LNCaP clone FGC (cell line): ENCODE results near the gene TUBGCP5.
"Not testable (repeated sequence)": the region's sequence is repeated elsewhere in the genome, so short reads cannot be mapped to it uniquely, and the experiment has no call there.

Experiments used
- DNase-seq: peaks from one replicate; pipeline ENCODE4 v3.0.0-alpha.2; 2011; ENCODE audit warnings: low read depth
- H3K4me3 ChIP-seq: 2 replicates; pipeline ENCODE4 v1.5.1; 2011; ENCODE audit warnings: mild to moderate bottlenecking, low read depth, low read length, control low read depth
- TF ChIP-seq, protein P1 (sequence below): IDR thresholded peaks from 2 replicates; pipeline ENCODE4 v1.5.1; 2012; ENCODE audit warnings: mild to moderate bottlenecking; ENCODE audit not compliant: control insufficient read depth, insufficient read depth; ENCODE audit errors: extremely low read depth

TUBGCP5 gene

DNA sequence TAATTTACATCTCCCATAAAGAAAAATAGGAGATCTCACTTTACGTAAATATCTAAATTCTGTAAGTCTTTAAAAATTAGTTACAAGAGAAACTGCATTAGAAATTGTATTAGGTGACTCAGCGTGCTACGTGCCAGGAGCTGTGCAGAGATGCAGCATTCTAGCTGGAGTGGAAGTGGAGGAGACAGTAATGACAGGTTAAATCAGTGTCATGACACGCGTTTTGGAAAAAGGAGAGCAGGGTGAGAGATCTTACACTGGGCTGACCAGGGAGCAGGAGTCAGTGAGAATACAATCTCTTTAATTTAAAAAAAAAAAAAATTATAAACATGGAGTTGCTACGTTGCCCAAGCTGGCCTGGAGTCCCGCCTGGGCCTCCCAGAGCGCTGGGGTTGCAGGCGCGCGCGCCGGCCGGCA, 635 bp downstream of the TUBGCP5 start:
- TF ChIP-seq, protein P1, sequence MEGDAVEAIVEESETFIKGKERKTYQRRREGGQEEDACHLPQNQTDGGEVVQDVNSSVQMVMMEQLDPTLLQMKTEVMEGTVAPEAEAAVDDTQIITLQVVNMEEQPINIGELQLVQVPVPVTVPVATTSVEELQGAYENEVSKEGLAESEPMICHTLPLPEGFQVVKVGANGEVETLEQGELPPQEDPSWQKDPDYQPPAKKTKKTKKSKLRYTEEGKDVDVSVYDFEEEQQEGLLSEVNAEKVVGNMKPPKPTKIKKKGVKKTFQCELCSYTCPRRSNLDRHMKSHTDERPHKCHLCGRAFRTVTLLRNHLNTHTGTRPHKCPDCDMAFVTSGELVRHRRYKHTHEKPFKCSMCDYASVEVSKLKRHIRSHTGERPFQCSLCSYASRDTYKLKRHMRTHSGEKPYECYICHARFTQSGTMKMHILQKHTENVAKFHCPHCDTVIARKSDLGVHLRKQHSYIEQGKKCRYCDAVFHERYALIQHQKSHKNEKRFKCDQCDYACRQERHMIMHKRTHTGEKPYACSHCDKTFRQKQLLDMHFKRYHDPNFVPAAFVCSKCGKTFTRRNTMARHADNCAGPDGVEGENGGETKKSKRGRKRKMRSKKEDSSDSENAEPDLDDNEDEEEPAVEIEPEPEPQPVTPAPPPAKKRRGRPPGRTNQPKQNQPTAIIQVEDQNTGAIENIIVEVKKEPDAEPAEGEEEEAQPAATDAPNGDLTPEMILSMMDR, result no peak
- peak overlapping the region; percentile 90 for H3K4me3 ChIP-seq
- DNase-seq, result no peak

DNA sequence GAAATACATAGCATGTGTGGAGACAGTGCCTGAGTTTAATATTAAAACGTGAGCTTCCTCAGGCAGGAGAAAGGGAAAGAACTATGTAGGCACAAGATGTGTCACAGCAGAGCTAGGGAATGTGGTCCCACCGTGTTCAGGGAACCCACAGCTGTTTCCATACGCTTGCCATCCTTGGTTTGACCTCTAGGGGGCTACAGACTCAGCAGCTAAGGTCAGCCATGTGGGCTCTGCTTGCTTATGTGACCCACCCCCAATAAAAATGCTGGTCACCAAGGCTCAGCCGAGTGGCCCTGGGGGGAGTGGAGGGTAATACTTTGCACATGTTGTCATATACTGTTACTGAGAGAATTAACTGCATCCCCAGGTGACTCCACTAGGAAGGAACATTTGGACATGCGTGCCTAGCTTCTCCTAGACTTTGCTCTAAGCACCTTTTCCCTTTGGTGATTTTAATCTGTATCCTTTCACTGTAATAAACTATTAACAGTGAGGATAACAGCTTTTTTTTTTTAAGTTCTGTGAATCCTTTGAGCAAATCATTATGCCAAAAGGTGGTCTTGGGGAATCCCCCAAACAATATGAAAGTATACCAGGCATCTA, 3.3 kb downstream of the TUBGCP5 start:
- no peak for DNase-seq
- TF ChIP-seq, protein P1, result peak; percentile 69

DNA sequence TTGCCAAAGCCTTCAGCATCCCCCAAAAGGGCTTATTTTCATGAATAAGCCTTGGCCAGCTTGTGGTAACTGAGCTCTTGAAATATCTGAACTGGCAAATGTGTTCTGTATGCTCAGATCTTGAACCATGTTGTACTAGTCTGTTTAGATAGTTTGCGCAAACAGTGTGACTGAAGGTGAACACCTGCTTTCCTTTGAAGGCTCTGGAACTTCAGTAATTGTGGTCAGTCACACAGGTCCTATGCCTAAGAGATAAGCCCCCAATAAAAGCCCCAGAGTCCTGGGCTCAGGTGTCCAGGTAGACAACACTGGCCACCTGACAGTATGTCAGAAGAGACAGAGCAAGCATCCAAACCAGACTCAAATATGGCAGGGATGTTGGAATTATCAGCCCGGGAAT, 5.4 kb downstream of the TUBGCP5 start:
- TF ChIP-seq, protein P1, result no peak
- H3K4me3 ChIP-seq, result no peak overlapping the region
- peak; percentile 64 for DNase-seq

More for the DNA sequence above, 3.3 kb downstream of the TUBGCP5 start:
- no peak overlapping the region for H3K4me3 ChIP-seq

DNA sequence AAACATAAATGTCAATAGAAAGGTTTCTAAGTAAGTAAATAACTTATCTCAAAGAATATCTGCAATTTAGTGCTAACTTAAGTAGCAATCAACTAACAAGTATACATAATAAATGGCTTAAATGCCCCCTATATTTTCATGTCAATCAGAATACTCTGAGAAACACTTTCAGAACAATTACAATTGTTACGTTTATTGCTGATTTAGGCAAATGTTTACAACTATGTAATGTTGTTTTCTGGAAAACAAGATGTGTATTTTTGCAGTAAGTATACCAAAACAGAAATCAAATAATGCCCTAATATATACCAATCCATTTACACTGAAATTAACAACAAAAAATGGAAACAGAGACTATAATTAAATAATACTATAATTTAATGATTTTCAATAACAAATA, 13.2 kb downstream of the TUBGCP5 start:
- no peak overlapping the region for H3K4me3 ChIP-seq
- DNase-seq, result no peak
- TF ChIP-seq, protein P1, result no peak

DNA sequence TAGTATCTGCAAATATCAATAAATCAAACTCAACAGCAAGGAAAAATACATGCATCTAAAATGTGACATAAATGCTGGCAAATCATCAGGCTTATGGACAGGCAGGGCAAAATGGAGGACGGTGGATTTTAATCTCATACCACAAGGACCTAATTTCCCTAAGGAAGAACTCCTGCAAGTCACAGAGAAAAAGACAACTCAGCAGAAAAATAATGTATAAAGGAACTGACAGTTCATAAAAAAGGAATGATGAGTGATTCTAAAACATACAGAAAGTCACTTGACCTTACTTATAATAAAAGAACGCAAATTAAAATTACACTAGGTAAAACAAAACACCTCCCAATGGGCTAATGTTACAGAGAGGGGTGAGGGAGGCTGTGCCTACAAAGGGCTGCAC, 17.2 kb downstream of the TUBGCP5 start:
- no peak for DNase-seq
- TF ChIP-seq, protein P1, result no peak
- H3K4me3 ChIP-seq, result no peak overlapping the region

DNA sequence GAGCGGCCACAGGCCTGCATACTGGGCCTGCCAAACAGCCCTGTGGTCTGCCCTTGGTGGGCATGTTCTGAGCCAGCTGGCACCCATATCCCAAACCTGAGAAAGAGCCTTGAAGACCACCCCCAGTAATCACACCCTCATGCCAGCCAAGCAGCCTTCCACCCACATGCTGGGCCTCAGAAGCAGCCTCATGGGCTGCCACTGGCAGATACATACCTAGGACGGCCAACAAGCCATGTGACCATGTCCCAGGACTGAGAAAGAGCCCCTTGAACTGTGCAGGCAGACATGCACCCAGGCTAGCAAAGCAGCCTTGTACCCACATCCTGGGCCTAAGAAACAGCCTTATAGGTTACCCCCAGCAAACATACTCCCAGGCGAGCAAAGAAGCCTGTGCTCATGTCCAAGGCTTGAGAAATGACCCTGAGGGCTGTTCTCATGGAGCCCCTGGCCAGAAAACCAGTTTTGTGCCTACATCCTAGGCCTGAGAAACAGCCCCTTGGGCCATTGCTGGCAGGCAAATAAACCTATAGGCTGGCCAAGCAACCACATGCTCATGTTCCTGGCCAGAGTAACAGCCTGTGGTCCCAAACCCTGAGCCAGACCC, 24.9 kb downstream of the TUBGCP5 start:
- TF ChIP-seq, protein P1, result no peak
- no peak for DNase-seq
- no peak overlapping the region for H3K4me3 ChIP-seq

DNA sequence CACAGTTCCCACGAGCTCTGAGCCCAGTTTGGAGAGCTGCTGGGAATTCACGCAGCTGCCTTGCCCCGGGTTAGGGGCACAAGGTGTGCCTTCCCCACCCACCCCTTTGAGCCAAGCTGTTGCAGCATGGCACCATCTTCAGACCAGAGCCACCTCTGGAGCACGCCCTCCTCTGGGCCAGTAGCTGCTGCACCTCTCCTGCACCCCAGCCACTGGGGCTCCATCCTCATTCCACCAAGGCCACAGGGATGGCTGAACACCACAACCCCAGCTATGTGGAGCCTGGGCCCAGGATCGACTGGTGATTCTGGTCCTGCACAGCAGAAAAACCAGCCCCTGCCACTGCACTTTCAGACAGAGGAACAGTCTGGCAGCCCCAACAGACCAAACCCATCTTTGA, 25.7 kb downstream of the TUBGCP5 start:
- H3K4me3 ChIP-seq, result no peak overlapping the region
- DNase-seq, result no peak
- TF ChIP-seq, protein P1, result no peak

DNA sequence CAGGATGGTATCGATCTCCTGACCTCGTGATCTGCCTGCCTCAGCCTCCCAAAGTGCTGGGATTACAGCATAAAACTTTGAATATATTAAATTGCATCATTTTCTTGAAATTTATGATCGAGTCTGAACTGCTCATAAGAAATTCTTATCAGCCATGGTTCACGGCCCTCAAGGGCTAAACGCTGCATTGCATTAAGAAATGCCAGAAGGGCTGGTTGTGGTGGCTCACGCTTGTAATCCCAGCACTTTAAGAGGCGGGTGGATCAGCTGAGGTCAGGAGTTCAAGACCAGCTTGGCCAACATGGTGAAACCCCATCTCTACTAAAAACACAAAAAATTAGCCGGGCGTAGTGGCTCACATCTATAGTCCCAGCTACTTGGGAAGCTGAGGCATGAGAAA, 26.8 kb downstream of the TUBGCP5 start:
- not testable (repeated sequence) for H3K4me3 ChIP-seq, DNase-seq
